ENCODE results near the gene PXDN. TPM values are rescaled to one million over a fixed set of nuclear protein-coding genes. Genes with fewer than 3 reads are reported as not detected.

The PXDN gene
- total and polyA plus RNA-seq, 10 of the 15 experiments (the other 5 are each of a cell fraction or from before 2014, with no cell fraction given), result 0.12 to 0.69 (median 0.23) TPM; not detected in 5

- no peak for DNase-seq (ENCODE audit: low read depth, low spot score)
- WGBS (ENCODE audit: insufficient coverage, insufficient replicate concordance, low lambda C conversion rate, missing lambda C conversion rate), result 37% methylated on average over 16 of the region's 16 CpGs
- BruUV-seq (replicated peaks), result no TSS peak
- H3K4me1 ChIP-seq (ENCODE audit: control insufficient read depth, insufficient read depth, low read length), result no peaks in the 10 kb centered on the region
- no peak overlapping the region for H3K9ac ChIP-seq (ENCODE audit: control insufficient read depth, insufficient read depth, low read length)
- H3K36me3 ChIP-seq (ENCODE audit: control insufficient read depth in 2 of 2, insufficient read depth in 2 of 2, low read length in 1 of 2), result no peaks in the 10 kb centered on the region
- POLR2A ChIA-PET, result no interaction called here
- CTCF ChIA-PET, result no interaction called here
- in situ Hi-C loops (cut with MboI), result no loop called here
- no peak overlapping the region for H2AFZ ChIP-seq (ENCODE audit: control insufficient read depth, low read depth, low read length)
- no peak overlapping the region for H3K4me2 ChIP-seq (ENCODE audit: control insufficient read depth, insufficient read depth)
- intact Hi-C loops (cut with micrococcal nuclease; ENCODE audit: unreplicated experiment), result no loop called here
- no peak for FAIRE-seq
- no peaks in the 10 kb centered on the region; the same call in 2 of the 3 replicates for H3K9me3 ChIP-seq (replicated peaks; ENCODE audit: control insufficient read depth, insufficient read depth, low read length)
- no peaks in the 10 kb centered on the region for H4K20me1 ChIP-seq (ENCODE audit: control insufficient read depth, insufficient read depth)
- RAD21 ChIA-PET (ENCODE audit: unreplicated experiment), result no interaction called here
- ATAC-seq, result no peak
- no peak overlapping the region for H3K27ac ChIP-seq (ENCODE audit: control insufficient read depth, insufficient read depth)
- no peaks in the 10 kb centered on the region for H3K27me3 ChIP-seq (replicated peaks in 1 of 2; ENCODE audit: control insufficient read depth in 2 of 2, insufficient read depth in 2 of 2, low read length in 1 of 2)
- SMC1A ChIA-PET (ENCODE audit: uncharacterized antibody, unreplicated experiment), result no interaction called here
- H3K4me3 ChIP-seq, result no peak overlapping the region
- TF ChIP-seq PBX3 (IDR thresholded peaks at IDR 0.05; ENCODE audit: insufficient replicate concordance, low read depth, low read length) (no peak), KDM1A (IDR thresholded peaks at IDR 0.05; ENCODE audit: borderline replicate concordance) (no peak), NKRF (conservative IDR thresholded peaks at IDR 0.05) (no peak), ZBTB11 (CRISPR knock-in tag; IDR thresholded peaks at IDR 0.05) (no peak), FOS (IDR thresholded peaks at IDR 0.05; ENCODE audit: borderline replicate concordance, extremely low read depth, insufficient read length) (no peak), SIN3A (IDR thresholded peaks at IDR 0.05; ENCODE audit: low read depth, low read length) (no peak), TAF1 (IDR thresholded peaks at IDR 0.05; ENCODE audit: borderline replicate concordance, low read depth, low read length) (no peak), NR2F1 (conservative IDR thresholded peaks at IDR 0.05) (no peak), CBFB (IDR thresholded peaks at IDR 0.05; ENCODE audit: low read depth) (no peak), ETV6 (conservative IDR thresholded peaks at IDR 0.05 in 1 of 2, IDR thresholded peaks at IDR 0.05 in 1 of 2; ENCODE audit: borderline replicate concordance in 1 of 2, low read depth in 1 of 2) (no peak), IKZF2 (IDR thresholded peaks at IDR 0.05) (no peak), SREBF2 (IDR thresholded peaks at IDR 0.05; ENCODE audit: low read length) (no peak)
- no peaks in the 10 kb centered on the region for H3K79me2 ChIP-seq (ENCODE audit: control insufficient read depth, insufficient read depth, low read length)
Observed at GRCh38 chr2:1754461-1755170, 10.3 kb upstream of the PXDN start.

Data from GM12878 (cell line).